Measurements from ENCODE around the gene EIF5. TPM values are rescaled to one million over a fixed set of nuclear protein-coding genes. Genes with fewer than 3 reads are reported as not detected.

The EIF5 gene
- total RNA-seq, 1 experiment from 2014 or later: 356 TPM

GRCh38 chr14:103311171-103311997, 22.7 kb upstream of the EIF5 start:
- H3K56ac ChIP-seq (ENCODE audit: insufficient read length, low read depth, low read length): no peak overlapping the region
- H3K9me3 Mint-ChIP-seq: peaks cover 4% of the 10 kb centered on the region in 2 experiments; a peak in 2 of 5 replicates
- no peak overlapping the region for H3K4me2 ChIP-seq (ENCODE audit: insufficient read depth, insufficient read length, low read length)
- H3T11ph ChIP-seq (ENCODE audit: low read length): no peak overlapping the region
- no peak overlapping the region for H3K9ac ChIP-seq (ENCODE audit: extremely low read depth, insufficient read length, low read length)
- no peak overlapping the region for H4K8ac ChIP-seq (replicated peaks; ENCODE audit: insufficient read length, low read depth, low read length)
- H2BK15ac ChIP-seq (ENCODE audit: low read depth, low read length): no peak overlapping the region
- no peak overlapping the region for H2BK120ac ChIP-seq (ENCODE audit: low read depth, low read length, poor library complexity, severe bottlenecking)
- no peaks in the 10 kb centered on the region for H3K27me3 ChIP-seq (ENCODE audit: insufficient read depth, low read length)
- no peak overlapping the region for H2BK20ac ChIP-seq (ENCODE audit: low read depth, low read length, poor library complexity, severe bottlenecking)
- no peaks in the 10 kb centered on the region for H3K23me2 ChIP-seq (ENCODE audit: insufficient read length, low read depth, low read length, poor library complexity, severe bottlenecking)
- no peak overlapping the region for H3K18ac ChIP-seq (ENCODE audit: insufficient read length, low read depth, low read length)
- no peak overlapping the region for H3K4ac ChIP-seq (ENCODE audit: low read depth, low read length)
- no peak overlapping the region for H3K4me3 Mint-ChIP-seq
- peak overlapping the region in 1 of 3 experiments; percentile 75; a peak in 2 of 7 replicates for H3K27ac Mint-ChIP-seq
- no peaks in the 10 kb centered on the region for H3K79me2 ChIP-seq (ENCODE audit: insufficient read depth, low read length)
- no peak overlapping the region for H2AK5ac ChIP-seq (ENCODE audit: insufficient read length, low read length)
- WGBS (ENCODE audit: extremely low coverage, insufficient read length, low lambda C conversion rate): no CpG with 5 or more reads among the region's 31 CpGs
- no peaks in the 10 kb centered on the region for H3K9me3 ChIP-seq (ENCODE audit: control insufficient read depth, low read depth, low read length)
- peaks cover 3% of the 10 kb centered on the region in 2 experiments; a peak in 1 of 4 replicates for H3K4me1 Mint-ChIP-seq
- no peaks in the 10 kb centered on the region for H4K20me1 ChIP-seq (ENCODE audit: control insufficient read depth, insufficient read depth, insufficient read length)
- H3K36me3 Mint-ChIP-seq (ENCODE audit: insufficient read depth in 1 of 3, low read depth in 3 of 3): no peaks in the 10 kb centered on the region
- H3K4me1 ChIP-seq (ENCODE audit: insufficient read depth, low read length): no peaks in the 10 kb centered on the region
- H3K27ac ChIP-seq (ENCODE audit: insufficient read length, low read depth, low read length): no peak overlapping the region
- H4K91ac ChIP-seq (ENCODE audit: insufficient read length, low read depth, low read length): no peak overlapping the region
- no peak overlapping the region for H2BK5ac ChIP-seq (ENCODE audit: insufficient read length, low read length)
- no peak overlapping the region; the same call in 1 of the 2 replicates for H3K14ac ChIP-seq (ENCODE audit: insufficient read depth, low read length)
- H4K5ac ChIP-seq (ENCODE audit: insufficient read length, low read depth, low read length): no peak overlapping the region
- no peak overlapping the region for H3K23ac ChIP-seq (ENCODE audit: insufficient read length, low read depth, low read length)
- H2BK12ac ChIP-seq (ENCODE audit: insufficient read length, low read depth, low read length): peak overlapping the region; percentile 9
- H3K79me1 ChIP-seq (ENCODE audit: insufficient read depth, low read depth, low read length, poor library complexity, severe bottlenecking): no peaks in the 10 kb centered on the region
- DNase-seq: no peak
- H2AFZ ChIP-seq (ENCODE audit: low read length): no peak overlapping the region
- no peaks in the 10 kb centered on the region; the same call in 1 of the 2 replicates for H3K27me3 Mint-ChIP-seq (ENCODE audit: low read depth)
- TF ChIP-seq CTCF (conservative IDR thresholded peaks at IDR 0.05): no peak

Measured in H9 (cell line).